Measurements from ENCODE around the gene CRACR2A.

The CRACR2A gene

GRCh38 chr12:3604286-3604685 lies 148.6 kb downstream of the CRACR2A start:
- Histone ChIP-seq H3K27me3 (ENCODE audit: control insufficient read depth, insufficient read depth, low read length) (peaks cover 17% of the 10 kb centered on the region), H3K4me1 (ENCODE audit: control insufficient read depth, low read depth, low read length) (peaks cover 61% of the 10 kb centered on the region), H3K4me3 (ENCODE audit: low read length) (peak overlapping the region; percentile 52), H3K27ac (ENCODE audit: low read length) (no peak overlapping the region), H3K9me3 (ENCODE audit: control insufficient read depth, low read depth, low read length) (no peaks in the 10 kb centered on the region), H3K36me3 (ENCODE audit: control insufficient read depth, low read depth, low read length) (no peaks in the 10 kb centered on the region), H3K9ac (ENCODE audit: low read length) (no peak overlapping the region)

- H3K9ac ChIP-seq (ENCODE audit: low read length) = no peak overlapping the region
- no peaks in the 10 kb centered on the region for H3K9me3 ChIP-seq (ENCODE audit: control insufficient read depth, low read depth, low read length)
- H3K27me3 ChIP-seq (ENCODE audit: control insufficient read depth, insufficient read depth, low read length) = peaks cover 17% of the 10 kb centered on the region
- H3K4me1 ChIP-seq (ENCODE audit: control insufficient read depth, low read depth, low read length) = peaks cover 61% of the 10 kb centered on the region
- H3K27ac ChIP-seq (ENCODE audit: low read length) = no peak overlapping the region
- no peaks in the 10 kb centered on the region for H3K36me3 ChIP-seq (ENCODE audit: control insufficient read depth, low read depth, low read length)
- H3K4me3 ChIP-seq (ENCODE audit: low read length) = no peak overlapping the region
These were observed 149.3 kb downstream of the CRACR2A start for GRCh38 chr12:3603576-3603975.

- H3K27me3 ChIP-seq (ENCODE audit: control insufficient read depth, insufficient read depth, low read length) = peaks cover 17% of the 10 kb centered on the region
- H3K4me1 ChIP-seq (ENCODE audit: control insufficient read depth, low read depth, low read length) = peaks cover 61% of the 10 kb centered on the region
- no peaks in the 10 kb centered on the region for H3K9me3 ChIP-seq (ENCODE audit: control insufficient read depth, low read depth, low read length)
- H3K27ac ChIP-seq (ENCODE audit: low read length) = no peak overlapping the region
- H3K9ac ChIP-seq (ENCODE audit: low read length) = no peak overlapping the region
- H3K36me3 ChIP-seq (ENCODE audit: control insufficient read depth, low read depth, low read length) = no peaks in the 10 kb centered on the region
- no peak overlapping the region for H3K4me3 ChIP-seq (ENCODE audit: low read length)
These were observed 150.4 kb downstream of the CRACR2A start for GRCh38 chr12:3602488-3602887.

GRCh38 chr12:3601461-3602150 lies 151.3 kb downstream of the CRACR2A start:
- H3K27ac ChIP-seq (ENCODE audit: low read length) = no peak overlapping the region
- H3K4me3 ChIP-seq (ENCODE audit: low read length) = no peak overlapping the region
- peaks cover 12% of the 10 kb centered on the region for H3K27me3 ChIP-seq (ENCODE audit: control insufficient read depth, insufficient read depth, low read length)
- no peak overlapping the region for H3K9ac ChIP-seq (ENCODE audit: low read length)
- H3K4me1 ChIP-seq (ENCODE audit: control insufficient read depth, low read depth, low read length) = peaks cover 58% of the 10 kb centered on the region
- H3K9me3 ChIP-seq (ENCODE audit: control insufficient read depth, low read depth, low read length) = no peaks in the 10 kb centered on the region
- H3K36me3 ChIP-seq (ENCODE audit: control insufficient read depth, low read depth, low read length) = no peaks in the 10 kb centered on the region

GRCh38 chr12:3600951-3601350 lies 152.0 kb downstream of the CRACR2A start:
- H3K27me3 ChIP-seq (ENCODE audit: control insufficient read depth, insufficient read depth, low read length) = peaks cover 5% of the 10 kb centered on the region
- no peaks in the 10 kb centered on the region for H3K9me3 ChIP-seq (ENCODE audit: control insufficient read depth, low read depth, low read length)
- no peaks in the 10 kb centered on the region for H3K36me3 ChIP-seq (ENCODE audit: control insufficient read depth, low read depth, low read length)
- H3K4me1 ChIP-seq (ENCODE audit: control insufficient read depth, low read depth, low read length) = peaks cover 54% of the 10 kb centered on the region
- no peak overlapping the region for H3K27ac ChIP-seq (ENCODE audit: low read length)
- H3K4me3 ChIP-seq (ENCODE audit: low read length) = no peak overlapping the region
- H3K9ac ChIP-seq (ENCODE audit: low read length) = no peak overlapping the region

- no peaks in the 10 kb centered on the region for H3K36me3 ChIP-seq (ENCODE audit: control insufficient read depth, low read depth, low read length)
These were observed 152.7 kb downstream of the CRACR2A start for GRCh38 chr12:3600039-3600720.

GRCh38 chr12:3598896-3599860 lies 153.7 kb downstream of the CRACR2A start:
- H3K4me3 ChIP-seq (ENCODE audit: low read length) = no peak overlapping the region
- no peaks in the 10 kb centered on the region for H3K36me3 ChIP-seq (ENCODE audit: control insufficient read depth, low read depth, low read length)
- no peak overlapping the region for H3K9ac ChIP-seq (ENCODE audit: low read length)
- H3K27me3 ChIP-seq (ENCODE audit: control insufficient read depth, insufficient read depth, low read length) = no peaks in the 10 kb centered on the region
- H3K9me3 ChIP-seq (ENCODE audit: control insufficient read depth, low read depth, low read length) = no peaks in the 10 kb centered on the region
- peaks cover 38% of the 10 kb centered on the region for H3K4me1 ChIP-seq (ENCODE audit: control insufficient read depth, low read depth, low read length)
- H3K27ac ChIP-seq (ENCODE audit: low read length) = no peak overlapping the region

More at GRCh38 chr12:3600039-3600720, 152.7 kb downstream of the CRACR2A start:
- Histone ChIP-seq H3K4me3 (ENCODE audit: low read length) (no peak overlapping the region), H3K9ac (ENCODE audit: low read length) (no peak overlapping the region), H3K4me1 (ENCODE audit: control insufficient read depth, low read depth, low read length) (peaks cover 48% of the 10 kb centered on the region), H3K27ac (ENCODE audit: low read length) (no peak overlapping the region), H3K27me3 (ENCODE audit: control insufficient read depth, insufficient read depth, low read length) (no peaks in the 10 kb centered on the region), H3K9me3 (ENCODE audit: control insufficient read depth, low read depth, low read length) (no peaks in the 10 kb centered on the region)

- H3K36me3 ChIP-seq (ENCODE audit: control insufficient read depth, low read depth, low read length) = no peaks in the 10 kb centered on the region
- H3K27me3 ChIP-seq (ENCODE audit: control insufficient read depth, insufficient read depth, low read length) = no peaks in the 10 kb centered on the region
- H3K9ac ChIP-seq (ENCODE audit: low read length) = no peak overlapping the region
- no peak overlapping the region for H3K4me3 ChIP-seq (ENCODE audit: low read length)
- no peak overlapping the region for H3K27ac ChIP-seq (ENCODE audit: low read length)
- peaks cover 27% of the 10 kb centered on the region for H3K4me1 ChIP-seq (ENCODE audit: control insufficient read depth, low read depth, low read length)
- H3K9me3 ChIP-seq (ENCODE audit: control insufficient read depth, low read depth, low read length) = no peaks in the 10 kb centered on the region
These were observed 155.2 kb downstream of the CRACR2A start for GRCh38 chr12:3597526-3598210.

GRCh38 chr12:3596703-3597415 lies 156.1 kb downstream of the CRACR2A start:
- no peaks in the 10 kb centered on the region for H3K36me3 ChIP-seq (ENCODE audit: control insufficient read depth, low read depth, low read length)
- no peak overlapping the region for H3K9ac ChIP-seq (ENCODE audit: low read length)
- peaks cover 20% of the 10 kb centered on the region for H3K4me1 ChIP-seq (ENCODE audit: control insufficient read depth, low read depth, low read length)
- H3K9me3 ChIP-seq (ENCODE audit: control insufficient read depth, low read depth, low read length) = no peaks in the 10 kb centered on the region
- H3K4me3 ChIP-seq (ENCODE audit: low read length) = no peak overlapping the region
- no peak overlapping the region for H3K27ac ChIP-seq (ENCODE audit: low read length)
- H3K27me3 ChIP-seq (ENCODE audit: control insufficient read depth, insufficient read depth, low read length) = no peaks in the 10 kb centered on the region

- Histone ChIP-seq H3K4me3 (ENCODE audit: low read length) (no peak overlapping the region), H3K9ac (ENCODE audit: low read length) (no peak overlapping the region), H3K27me3 (ENCODE audit: control insufficient read depth, insufficient read depth, low read length) (no peaks in the 10 kb centered on the region), H3K4me1 (ENCODE audit: control insufficient read depth, low read depth, low read length) (peaks cover 14% of the 10 kb centered on the region), H3K9me3 (ENCODE audit: control insufficient read depth, low read depth, low read length) (no peaks in the 10 kb centered on the region), H3K36me3 (ENCODE audit: control insufficient read depth, low read depth, low read length) (no peaks in the 10 kb centered on the region), H3K27ac (ENCODE audit: low read length) (no peak overlapping the region)
These were observed 157.2 kb downstream of the CRACR2A start for GRCh38 chr12:3595721-3596120.

All from iPS-18a (cell line).